Testis (tissue), 3 donors: ENCODE results near the gene PM20D1. TPM values are rescaled to one million over a fixed set of nuclear protein-coding genes. Genes with fewer than 3 reads are reported as not detected.
A peak's percentile ranks its signal among the peaks of the same experiment; 100 is the strongest.

Experiments
- DNase-seq: peaks from one replicate; pipeline ENCODE4 v3.0.0-alpha.2; 2019
- H3K27ac ChIP-seq, 2 donors: fragments of 200-600 bp; sonication (generic); one replicate each; pipeline ENCODE4 v1.5.1; 2019
- H3K27me3 ChIP-seq: fragments of 200-600 bp; sonication (generic); one replicate; pipeline ENCODE4 v1.5.1; 2019
- H3K36me3 ChIP-seq: fragments of 200-600 bp; sonication (generic); one replicate; pipeline ENCODE4 v1.5.1; 2017; ENCODE audit warnings: low read depth; ENCODE audit errors: missing control alignments
- H3K4me1 ChIP-seq: fragments of 200-600 bp; sonication (generic); one replicate; pipeline ENCODE4 v1.5.1; 2019
- H3K4me3 ChIP-seq, 2 donors: fragments of 200-600 bp; sonication (generic); one replicate each; pipeline ENCODE4 v1.5.1; 2017 to 2019
- H3K9me3 ChIP-seq: fragments of 200-600 bp; sonication (generic); one replicate; pipeline ENCODE4 v1.5.1; 2017
- CTCF ChIP-seq, 3 experiments: fragments of 450-650 bp in 2 of 3; fragments of 200-600 bp in 1 of 3; sonication (generic) in 1 of 3; IDR thresholded peaks; one replicate each; pipeline ENCODE4 v1.5.1; 2016 to 2019; ENCODE audit warnings: antibody characterized with exemption in 3 of 3, mild to moderate bottlenecking in 2 of 3, moderate library complexity in 1 of 3
- POLR2A ChIP-seq: fragments of 450-650 bp; IDR thresholded peaks from one replicate; pipeline ENCODE4 v1.6.1; 2017; ENCODE audit warnings: antibody characterized with exemption, mild to moderate bottlenecking, moderate library complexity
- WGBS, 2 donors: methylation state at CpG; one replicate each; pipeline ENCODE4 v1.1.5; 2018; 5-methylcytosine and 5-hydroxymethylcytosine counted together
- intact Hi-C: fragments of 100-400 bp; cut with DNase I; formaldehyde crosslinking; loops from one replicate; pipeline ENCODE4 v1.15.1; 2023; ENCODE audit warnings: low total_unique reads
- polyA plus RNA-seq: library from polyadenylated mRNA; stranded (reverse); fragments of 350-450 nt; fragmentation: Illumina TruSeq; extraction: RNeasy Lipid Tissue Mini Kit (QIAGEN cat#74804); gene quantifications from one replicate; pipeline ENCODE4 v1.2.3, GENCODE V29; 2014; ENCODE audit warnings: low read depth, low replicate concordance; ENCODE audit not compliant: insufficient read depth
- total RNA-seq, 2 donors: library from RNA; depleted of rRNA; stranded (reverse); fragments of >200 nt; gene quantifications; one replicate each; pipeline ENCODE4 v1.2.3, GENCODE V29; 2016

The PM20D1 gene
- total and polyA plus RNA-seq, 3 donors from 2014 or later, result 0.71 to 1.7 (median 0.81) TPM

- no peak overlapping the region for H3K4me3 ChIP-seq
- intact Hi-C loops, result no loop called here
- no peak overlapping the region for H3K27ac ChIP-seq
- DNase-seq, result no peak
- no peaks in the 10 kb centered on the region for H3K36me3 ChIP-seq
- no peaks in the 10 kb centered on the region for H3K4me1 ChIP-seq
- H3K9me3 ChIP-seq, result no peaks in the 10 kb centered on the region
- H3K27me3 ChIP-seq, result no peaks in the 10 kb centered on the region
- TF ChIP-seq CTCF (IDR thresholded peaks at IDR 0.05), result no peak
- no peak for TF ChIP-seq POLR2A
These were observed 3.0 kb upstream of the PM20D1 start for GRCh38 chr1:205852969-205853368.

GRCh38 chr1:205851993-205852392 is 2.1 kb upstream of the PM20D1 start:
- WGBS, 2 donors, result 84 to 86% methylated on average over 4 of the region's 4 CpGs
- no peak overlapping the region for H3K4me3 ChIP-seq
- no peak for DNase-seq
- TF ChIP-seq CTCF (IDR thresholded peaks at IDR 0.05) (no peak), POLR2A (no peak)
- no peaks in the 10 kb centered on the region for H3K4me1 ChIP-seq
- intact Hi-C loops, result no loop called here
- H3K36me3 ChIP-seq, result no peaks in the 10 kb centered on the region
- no peaks in the 10 kb centered on the region for H3K9me3 ChIP-seq
- no peaks in the 10 kb centered on the region for H3K27me3 ChIP-seq
- H3K27ac ChIP-seq, result no peak overlapping the region

- Histone ChIP-seq H3K27ac (no peak overlapping the region), H3K9me3 (no peaks in the 10 kb centered on the region), H3K4me3 (no peak overlapping the region), H3K27me3 (no peaks in the 10 kb centered on the region), H3K4me1 (peaks cover 19% of the 10 kb centered on the region), H3K36me3 (no peaks in the 10 kb centered on the region)
- no peak for DNase-seq
- WGBS, 2 donors, result 74 to 78% methylated on average over 3 of the region's 3 CpGs
- intact Hi-C loops, result no loop called here
- TF ChIP-seq CTCF (IDR thresholded peaks at IDR 0.05) (no peak), POLR2A (no peak)
These were observed 6.7 kb downstream of the PM20D1 start for GRCh38 chr1:205843036-205843859.

GRCh38 chr1:205842229-205842628 is 7.7 kb downstream of the PM20D1 start:
- Histone ChIP-seq H3K27me3 (no peaks in the 10 kb centered on the region), H3K4me1 (peaks cover 22% of the 10 kb centered on the region), H3K9me3 (no peaks in the 10 kb centered on the region), H3K36me3 (no peaks in the 10 kb centered on the region), H3K27ac (peak overlapping the region in 1 of 2 donors; percentile 44), H3K4me3 (no peak overlapping the region)
- intact Hi-C loops, result no loop called here
- TF ChIP-seq CTCF (IDR thresholded peaks at IDR 0.05), result no peak
- no peak for TF ChIP-seq POLR2A
- no peak for DNase-seq
- WGBS, 2 donors, result 55 to 66% methylated on average over 2 of the region's 2 CpGs
